ENCODE data around the gene SLC25A33.

The SLC25A33 gene

GRCh38 chr1:9518454-9518998 is 20.7 kb upstream of the SLC25A33 start:
- DNase-seq: peak; percentile 54
- no peak for TF ChIP-seq CTCF (IDR thresholded peaks at IDR 0.05; ENCODE audit: low read depth, low read length)
- no peak overlapping the region for H3K4me3 ChIP-seq (ENCODE audit: low read depth, low read length)
- no peaks in the 10 kb centered on the region for H3K36me3 ChIP-seq
- H3K27me3 ChIP-seq (ENCODE audit: insufficient read depth, low read depth, severe bottlenecking): no peaks in the 10 kb centered on the region
- no peak overlapping the region for H3K27ac ChIP-seq
- H3K9me3 ChIP-seq (ENCODE audit: severe bottlenecking): no peaks in the 10 kb centered on the region

GRCh38 chr1:9520411-9520810 is 18.9 kb upstream of the SLC25A33 start:
- Histone ChIP-seq H3K9me3 (ENCODE audit: severe bottlenecking) (no peaks in the 10 kb centered on the region), H3K27ac (no peak overlapping the region), H3K27me3 (ENCODE audit: insufficient read depth, low read depth, severe bottlenecking) (no peaks in the 10 kb centered on the region), H3K36me3 (no peaks in the 10 kb centered on the region), H3K4me3 (ENCODE audit: low read depth, low read length) (no peak overlapping the region)
- TF ChIP-seq CTCF (IDR thresholded peaks at IDR 0.05; ENCODE audit: low read depth, low read length): no peak
- no peak for DNase-seq

GRCh38 chr1:9529190-9529589 is 10.1 kb upstream of the SLC25A33 start:
- no peak overlapping the region for H3K27ac ChIP-seq
- no peak for TF ChIP-seq CTCF (IDR thresholded peaks at IDR 0.05; ENCODE audit: low read depth, low read length)
- H3K27me3 ChIP-seq (ENCODE audit: insufficient read depth, low read depth, severe bottlenecking): no peaks in the 10 kb centered on the region
- H3K9me3 ChIP-seq (ENCODE audit: severe bottlenecking): no peaks in the 10 kb centered on the region
- H3K4me3 ChIP-seq (ENCODE audit: low read depth, low read length): no peak overlapping the region
- no peaks in the 10 kb centered on the region for H3K36me3 ChIP-seq
- no peak for DNase-seq

- Histone ChIP-seq H3K9me3 (ENCODE audit: severe bottlenecking) (no peaks in the 10 kb centered on the region), H3K27ac (no peak overlapping the region), H3K4me3 (ENCODE audit: low read depth, low read length) (no peak overlapping the region), H3K27me3 (ENCODE audit: insufficient read depth, low read depth, severe bottlenecking) (no peaks in the 10 kb centered on the region), H3K36me3 (no peaks in the 10 kb centered on the region)
- TF ChIP-seq CTCF (IDR thresholded peaks at IDR 0.05; ENCODE audit: low read depth, low read length): no peak
- DNase-seq: no peak
Observed at GRCh38 chr1:9530320-9530719, 8.9 kb upstream of the SLC25A33 start.

- TF ChIP-seq CTCF (IDR thresholded peaks at IDR 0.05; ENCODE audit: low read depth, low read length): no peak
- Histone ChIP-seq H3K9me3 (ENCODE audit: severe bottlenecking) (no peaks in the 10 kb centered on the region), H3K27me3 (ENCODE audit: insufficient read depth, low read depth, severe bottlenecking) (no peaks in the 10 kb centered on the region), H3K36me3 (no peaks in the 10 kb centered on the region), H3K27ac (no peak overlapping the region), H3K4me3 (ENCODE audit: low read depth, low read length) (no peak overlapping the region)
- no peak for DNase-seq
Observed at GRCh38 chr1:9534953-9535352, 4.3 kb upstream of the SLC25A33 start.

- DNase-seq: no peak
- no peak for TF ChIP-seq CTCF (IDR thresholded peaks at IDR 0.05; ENCODE audit: low read depth, low read length)
Observed at GRCh38 chr1:9536301-9536700, 3.0 kb upstream of the SLC25A33 start.

More at GRCh38 chr1:9536301-9536700, 3.0 kb upstream of the SLC25A33 start:
- H3K4me3 ChIP-seq (ENCODE audit: low read depth, low read length): no peak overlapping the region
- H3K36me3 ChIP-seq: no peaks in the 10 kb centered on the region
- no peaks in the 10 kb centered on the region for H3K27me3 ChIP-seq (ENCODE audit: insufficient read depth, low read depth, severe bottlenecking)
- no peak overlapping the region for H3K27ac ChIP-seq
- no peaks in the 10 kb centered on the region for H3K9me3 ChIP-seq (ENCODE audit: severe bottlenecking)

All from WERI-Rb-1 (cell line).